ENCODE results near the gene OR3A2.
"Not testable (repeated sequence)": the region's sequence is repeated elsewhere in the genome, so short reads cannot be mapped to it uniquely, and the experiment has no call there.

The OR3A2 gene

DNA sequence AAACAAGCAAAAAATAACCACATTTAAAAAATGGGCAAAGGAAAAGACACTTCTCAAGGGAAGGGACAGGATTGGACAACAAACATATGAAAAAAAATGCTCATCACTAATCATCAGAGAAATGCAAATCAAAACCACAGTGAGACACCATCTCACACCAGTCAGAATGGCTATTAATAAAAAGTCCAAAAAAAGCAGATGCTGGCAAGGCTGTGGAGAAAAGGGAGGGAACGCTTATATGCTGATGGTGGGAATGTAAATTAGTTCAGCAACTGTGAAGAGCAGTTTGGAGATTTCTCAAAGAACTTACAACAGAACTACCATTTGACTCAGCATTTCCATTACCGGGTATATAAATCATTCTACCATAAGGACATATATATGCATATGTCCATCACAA, 137.1 kb downstream of the OR3A2 start:
- H3K27ac Mint-ChIP-seq; H3K4me1 Mint-ChIP-seq (ENCODE audit: low read depth); H3K4me3 Mint-ChIP-seq; DNase-seq; H3K9me3 Mint-ChIP-seq; H3K27me3 Mint-ChIP-seq; H3K36me3 Mint-ChIP-seq (ENCODE audit: low read depth): not testable (repeated sequence)

DNA sequence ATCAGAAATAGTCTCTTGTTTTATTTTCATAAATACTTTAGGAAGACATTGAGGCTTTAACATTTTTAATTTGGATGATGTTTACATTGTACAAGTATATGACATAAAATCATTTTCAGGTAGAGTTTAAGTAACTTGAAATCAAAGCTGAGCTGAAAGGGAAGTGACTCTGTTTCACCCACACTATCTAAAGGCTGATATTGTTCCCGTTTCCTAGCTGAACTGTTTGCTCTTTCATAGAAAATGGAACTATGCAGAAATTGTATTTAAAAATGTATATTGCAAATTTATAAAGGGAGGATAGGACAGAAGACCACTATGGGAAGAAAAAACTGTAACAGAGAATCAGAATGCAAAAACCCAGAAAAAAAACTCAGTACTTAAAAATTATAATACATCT, 141.3 kb downstream of the OR3A2 start:
- H3K4me1 Mint-ChIP-seq (ENCODE audit: low read depth); H3K36me3 Mint-ChIP-seq (ENCODE audit: low read depth); H3K27me3 Mint-ChIP-seq; H3K9me3 Mint-ChIP-seq; DNase-seq; H3K27ac Mint-ChIP-seq; H3K4me3 Mint-ChIP-seq: not testable (repeated sequence)

DNA sequence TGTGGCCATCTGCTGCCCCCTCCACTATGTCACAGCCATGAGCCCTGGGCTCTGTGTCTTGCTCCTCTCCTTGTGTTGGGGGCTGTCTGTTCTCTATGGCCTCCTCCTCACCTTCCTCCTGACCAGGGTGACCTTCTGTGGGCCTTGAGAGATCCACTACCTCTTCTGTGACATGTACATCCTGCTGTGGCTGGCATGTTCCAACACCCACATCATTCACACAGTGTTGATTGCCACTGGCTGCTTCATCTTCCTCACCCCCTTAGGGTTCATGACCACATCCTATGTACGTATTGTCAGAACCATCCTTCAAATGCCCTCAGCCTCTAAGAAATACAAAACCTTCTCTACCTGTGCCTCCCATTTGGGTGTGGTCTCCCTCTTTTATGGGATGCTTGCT, 145.1 kb downstream of the OR3A2 start:
- not testable (repeated sequence) for H3K9me3 Mint-ChIP-seq; H3K27ac Mint-ChIP-seq; H3K27me3 Mint-ChIP-seq; H3K36me3 Mint-ChIP-seq (ENCODE audit: low read depth); H3K4me3 Mint-ChIP-seq; H3K4me1 Mint-ChIP-seq (ENCODE audit: low read depth); DNase-seq

DNA sequence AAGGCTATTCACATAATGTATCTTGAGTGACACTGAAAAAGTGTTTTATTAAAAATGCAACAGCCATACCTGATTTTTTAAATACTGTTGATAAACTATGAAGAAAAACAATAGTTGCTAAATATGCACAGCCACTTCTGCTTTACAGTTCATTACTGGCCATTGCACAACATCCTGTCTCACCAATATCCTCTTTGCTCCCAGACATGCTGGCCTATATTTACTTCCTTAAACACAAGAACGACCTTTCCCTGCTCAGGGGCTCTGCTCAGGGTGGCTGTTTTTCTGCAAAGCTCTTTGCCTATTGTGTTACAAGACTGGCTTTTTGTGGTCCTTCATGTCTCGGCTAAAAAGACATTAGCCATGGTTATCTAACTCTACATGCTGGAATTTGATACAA, 147.4 kb downstream of the OR3A2 start:
- not testable (repeated sequence) for DNase-seq; H3K4me3 Mint-ChIP-seq; H3K36me3 Mint-ChIP-seq (ENCODE audit: low read depth); H3K4me1 Mint-ChIP-seq (ENCODE audit: low read depth); H3K27me3 Mint-ChIP-seq; H3K9me3 Mint-ChIP-seq; H3K27ac Mint-ChIP-seq

DNA sequence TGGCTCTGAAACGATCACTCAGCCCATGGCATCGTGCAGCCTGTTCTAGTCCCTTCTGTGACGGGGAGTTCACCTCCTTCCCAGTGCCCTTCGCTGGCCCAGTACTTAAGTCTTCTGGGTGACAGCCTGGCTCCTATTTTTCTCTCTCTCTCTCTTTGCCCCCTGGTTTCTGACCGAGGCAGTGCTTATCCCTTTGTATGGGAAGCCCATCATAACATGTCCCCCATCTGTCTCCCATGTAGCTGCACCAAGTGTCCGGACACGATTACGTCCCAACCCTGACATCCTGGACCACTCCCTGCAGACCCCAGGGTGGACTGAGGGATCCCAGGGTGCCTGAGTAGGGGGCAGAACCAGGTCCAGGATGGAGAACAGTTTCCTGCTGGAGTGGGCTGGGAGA, 153.8 kb downstream of the OR3A2 start:
- not testable (repeated sequence) for H3K27me3 Mint-ChIP-seq

More for the DNA sequence above, 153.8 kb downstream of the OR3A2 start:
- not testable (repeated sequence) for H3K36me3 Mint-ChIP-seq (ENCODE audit: low read depth); H3K27ac Mint-ChIP-seq; DNase-seq; H3K4me1 Mint-ChIP-seq (ENCODE audit: low read depth); H3K9me3 Mint-ChIP-seq; H3K4me3 Mint-ChIP-seq
